Measurements from ENCODE around the gene ABTB1.

DNA sequence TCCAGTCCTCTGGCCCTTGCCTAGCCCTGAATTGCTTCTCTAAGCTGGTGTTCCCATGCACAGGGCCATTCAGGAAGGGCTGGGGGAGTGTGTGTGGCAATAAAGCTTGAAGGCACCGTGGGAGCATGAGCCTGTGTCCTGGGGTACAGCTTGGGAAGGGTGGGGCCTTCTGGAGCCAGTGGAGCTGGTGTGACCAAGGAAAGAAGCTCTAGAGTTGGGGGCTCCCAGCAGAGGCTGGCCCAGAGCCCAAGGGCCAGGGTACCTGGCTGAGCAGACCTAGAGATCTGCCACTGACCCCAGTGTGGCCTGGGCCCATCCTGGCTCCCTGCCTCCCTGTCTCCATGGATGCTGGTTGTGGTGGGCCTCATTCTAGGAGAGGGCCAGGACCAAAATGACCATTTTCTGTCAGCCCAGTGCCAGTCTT lies 8.1 kb downstream of the ABTB1 start:
- TF ChIP-seq, protein P1, sequence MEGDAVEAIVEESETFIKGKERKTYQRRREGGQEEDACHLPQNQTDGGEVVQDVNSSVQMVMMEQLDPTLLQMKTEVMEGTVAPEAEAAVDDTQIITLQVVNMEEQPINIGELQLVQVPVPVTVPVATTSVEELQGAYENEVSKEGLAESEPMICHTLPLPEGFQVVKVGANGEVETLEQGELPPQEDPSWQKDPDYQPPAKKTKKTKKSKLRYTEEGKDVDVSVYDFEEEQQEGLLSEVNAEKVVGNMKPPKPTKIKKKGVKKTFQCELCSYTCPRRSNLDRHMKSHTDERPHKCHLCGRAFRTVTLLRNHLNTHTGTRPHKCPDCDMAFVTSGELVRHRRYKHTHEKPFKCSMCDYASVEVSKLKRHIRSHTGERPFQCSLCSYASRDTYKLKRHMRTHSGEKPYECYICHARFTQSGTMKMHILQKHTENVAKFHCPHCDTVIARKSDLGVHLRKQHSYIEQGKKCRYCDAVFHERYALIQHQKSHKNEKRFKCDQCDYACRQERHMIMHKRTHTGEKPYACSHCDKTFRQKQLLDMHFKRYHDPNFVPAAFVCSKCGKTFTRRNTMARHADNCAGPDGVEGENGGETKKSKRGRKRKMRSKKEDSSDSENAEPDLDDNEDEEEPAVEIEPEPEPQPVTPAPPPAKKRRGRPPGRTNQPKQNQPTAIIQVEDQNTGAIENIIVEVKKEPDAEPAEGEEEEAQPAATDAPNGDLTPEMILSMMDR (IDR thresholded peaks at IDR 0.05; ENCODE audit: low read depth, low read length) = no peak
- TF ChIP-seq POLR2A (IDR thresholded peaks at IDR 0.05; ENCODE audit: extremely low read depth, insufficient read length) = no peak
- TF ChIP-seq MYC (IDR thresholded peaks at IDR 0.05; ENCODE audit: low read depth, low read length) = no peak
- TF ChIP-seq, protein P2, sequence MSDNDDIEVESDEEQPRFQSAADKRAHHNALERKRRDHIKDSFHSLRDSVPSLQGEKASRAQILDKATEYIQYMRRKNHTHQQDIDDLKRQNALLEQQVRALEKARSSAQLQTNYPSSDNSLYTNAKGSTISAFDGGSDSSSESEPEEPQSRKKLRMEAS (IDR thresholded peaks at IDR 0.05; ENCODE audit: low read depth, low read length) = no peak
